Stimulated activated effector memory CD8-positive, alpha-beta T cell treated with anti-CD3 and anti-CD28 coated beads, Interleukin-12 subunit alpha, Interleukin-12 subunit beta, amount 100 ng/mL, for 72 hours (primary cell): Measurements from ENCODE around the gene WWOX.

Source experiments
- ATAC-seq: fragments of 150-1000 bp; cut with Tn5 transposase; 2 replicates; pipeline ENCODE4 v1.10.0; 2021
- DNase-seq, 2 donors: peaks; one replicate each; pipeline ENCODE4 v3.0.0; 2021 to 2022; ENCODE audit warnings: low spot score in 2 of 2
- H3K27ac Mint-ChIP-seq: one replicate; pipeline ENCODE4 v1.8.0; 2022; ENCODE audit warnings: mild to moderate bottlenecking, mixed read lengths
- H3K36me3 Mint-ChIP-seq: one replicate; pipeline ENCODE4 v1.8.0; 2022; ENCODE audit warnings: mild to moderate bottlenecking, mixed read lengths
- H3K4me1 Mint-ChIP-seq: one replicate; pipeline ENCODE4 v1.8.0; 2022; ENCODE audit warnings: mixed read lengths
- H3K4me3 Mint-ChIP-seq: one replicate; pipeline ENCODE4 v1.8.0; 2022; ENCODE audit warnings: mild to moderate bottlenecking, mixed read lengths
- H3K9me3 Mint-ChIP-seq: one replicate; pipeline ENCODE4 v1.8.0; 2022; ENCODE audit warnings: mixed read lengths

The WWOX gene

DNA sequence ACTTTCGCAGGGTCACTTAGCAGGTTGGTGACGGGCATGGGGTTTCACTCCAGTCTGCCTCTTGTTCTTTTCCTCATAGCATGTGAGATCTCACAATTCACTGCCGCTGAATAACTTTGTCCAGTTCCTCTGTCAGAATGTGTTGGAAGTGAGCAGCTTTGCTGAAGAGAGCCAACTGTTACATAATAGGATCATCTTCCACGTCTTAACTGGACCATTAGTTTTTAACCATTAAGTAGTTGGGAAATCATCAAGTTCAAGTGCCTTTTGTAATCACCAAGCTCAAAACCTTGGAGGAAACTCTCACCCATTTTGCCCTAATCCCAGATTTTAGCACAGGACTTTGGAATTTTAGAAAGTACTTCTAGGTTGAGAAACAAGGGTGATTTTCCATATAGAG is 290.6 kb downstream of the WWOX start:
- no peak overlapping the region for H3K27ac Mint-ChIP-seq
- no peak for DNase-seq
- H3K9me3 Mint-ChIP-seq = no peaks in the 10 kb centered on the region
- no peaks in the 10 kb centered on the region for H3K4me1 Mint-ChIP-seq
- H3K36me3 Mint-ChIP-seq = peaks cover 8% of the 10 kb centered on the region
- no peak overlapping the region for H3K4me3 Mint-ChIP-seq
- ATAC-seq = no peak

GRCh38 chr16:78390508-78391324 is 291.3 kb downstream of the WWOX start:
- Mint-ChIP-seq H3K4me1 (no peaks in the 10 kb centered on the region), H3K27ac (no peak overlapping the region), H3K36me3 (peaks cover 8% of the 10 kb centered on the region), H3K9me3 (no peaks in the 10 kb centered on the region), H3K4me3 (no peak overlapping the region)
- DNase-seq (no peak), ATAC-seq (no peak)

GRCh38 chr16:78392585-78393195 is 293.2 kb downstream of the WWOX start:
- Mint-ChIP-seq H3K36me3 (no peaks in the 10 kb centered on the region), H3K4me1 (no peaks in the 10 kb centered on the region), H3K27ac (no peak overlapping the region), H3K4me3 (no peak overlapping the region), H3K9me3 (peaks cover 3% of the 10 kb centered on the region)
- DNase-seq = no peak
- no peak for ATAC-seq

DNA sequence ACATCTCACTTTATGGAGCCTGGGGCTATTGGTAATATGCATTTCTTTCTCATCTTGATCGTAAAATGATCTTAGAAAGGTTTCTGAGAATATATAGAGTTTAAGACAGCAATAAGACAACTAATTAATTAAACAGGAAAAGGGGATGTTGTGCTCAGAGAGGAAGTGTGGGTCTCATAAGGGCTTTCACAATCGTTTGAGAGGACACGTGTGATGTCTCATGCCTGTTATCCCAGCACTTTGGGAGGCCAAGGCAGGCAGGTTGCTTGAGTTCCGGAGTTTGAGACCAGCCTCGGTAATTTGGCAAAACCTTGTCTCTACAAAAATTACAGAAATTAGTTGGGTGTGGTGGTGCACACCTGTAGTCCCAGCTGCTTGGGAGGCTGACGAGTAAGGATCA is 295.6 kb downstream of the WWOX start:
- Mint-ChIP-seq H3K4me1 (no peaks in the 10 kb centered on the region), H3K27ac (no peak overlapping the region), H3K4me3 (no peak overlapping the region), H3K36me3 (no peaks in the 10 kb centered on the region), H3K9me3 (peaks cover 3% of the 10 kb centered on the region)
- ATAC-seq = no peak
- no peak for DNase-seq

DNA sequence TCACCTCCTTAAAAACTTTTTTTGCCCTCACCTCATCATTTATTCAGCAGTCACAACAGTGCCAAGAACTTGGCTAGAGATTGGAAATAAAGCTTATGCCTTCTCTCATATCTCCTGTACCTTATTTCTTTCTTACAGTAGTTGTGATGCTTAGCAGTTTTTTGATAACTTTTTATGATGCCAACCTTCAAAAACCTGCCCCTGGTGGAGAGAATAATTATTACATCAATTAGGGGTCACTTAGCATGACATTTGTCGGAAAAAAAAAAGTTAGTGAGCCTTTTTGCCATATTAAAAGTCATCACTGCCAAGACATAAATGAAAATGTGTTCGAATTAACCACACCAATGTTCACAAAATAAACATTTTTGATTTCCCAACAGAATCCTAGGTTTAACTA is 296.6 kb downstream of the WWOX start:
- H3K4me3 Mint-ChIP-seq = no peak overlapping the region
- ATAC-seq (no peak), DNase-seq (no peak)
- no peaks in the 10 kb centered on the region for H3K36me3 Mint-ChIP-seq
- H3K9me3 Mint-ChIP-seq = peaks cover 3% of the 10 kb centered on the region
- H3K27ac Mint-ChIP-seq = no peak overlapping the region
- no peaks in the 10 kb centered on the region for H3K4me1 Mint-ChIP-seq

DNA sequence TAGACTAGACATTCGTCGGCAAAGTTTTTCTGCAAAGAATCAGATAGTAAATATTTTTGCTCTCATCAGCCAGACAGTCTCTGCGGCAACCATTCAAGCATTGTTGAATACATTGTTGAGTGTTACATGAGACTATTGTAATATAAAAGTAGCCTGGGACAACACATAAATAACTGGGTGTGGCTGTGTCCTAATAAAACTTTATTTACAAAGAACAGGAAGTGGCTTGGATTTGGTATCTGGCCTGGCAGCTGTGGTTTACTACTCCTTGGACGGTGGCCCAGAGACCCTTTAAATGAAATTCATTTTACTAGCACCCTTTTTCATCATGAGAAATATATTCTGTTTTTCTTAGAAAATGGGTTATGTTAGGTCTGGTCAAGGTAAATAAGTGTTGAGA is 297.2 kb downstream of the WWOX start:
- Mint-ChIP-seq H3K27ac (no peak overlapping the region), H3K4me1 (no peaks in the 10 kb centered on the region), H3K9me3 (peaks cover 3% of the 10 kb centered on the region), H3K36me3 (no peaks in the 10 kb centered on the region), H3K4me3 (no peak overlapping the region)
- DNase-seq (no peak), ATAC-seq (no peak)

GRCh38 chr16:78399384-78399783 is 299.9 kb downstream of the WWOX start:
- H3K27ac Mint-ChIP-seq = no peak overlapping the region
- no peak overlapping the region for H3K4me3 Mint-ChIP-seq
- peaks cover 3% of the 10 kb centered on the region for H3K9me3 Mint-ChIP-seq
- no peaks in the 10 kb centered on the region for H3K36me3 Mint-ChIP-seq
- H3K4me1 Mint-ChIP-seq = no peaks in the 10 kb centered on the region
- no peak for ATAC-seq
- no peak for DNase-seq

GRCh38 chr16:78402833-78403232 is 303.4 kb downstream of the WWOX start:
- no peak overlapping the region for H3K27ac Mint-ChIP-seq
- no peaks in the 10 kb centered on the region for H3K36me3 Mint-ChIP-seq
- DNase-seq (no peak), ATAC-seq (no peak)
- no peaks in the 10 kb centered on the region for H3K4me1 Mint-ChIP-seq
- no peak overlapping the region for H3K4me3 Mint-ChIP-seq
- H3K9me3 Mint-ChIP-seq = no peaks in the 10 kb centered on the region

- no peak for DNase-seq
- Mint-ChIP-seq H3K27ac (no peak overlapping the region), H3K36me3 (no peaks in the 10 kb centered on the region), H3K4me1 (no peaks in the 10 kb centered on the region), H3K9me3 (peaks cover 2% of the 10 kb centered on the region), H3K4me3 (no peak overlapping the region)
- no peak for ATAC-seq
These were observed 305.6 kb downstream of the WWOX start for GRCh38 chr16:78405040-78405439.

DNA sequence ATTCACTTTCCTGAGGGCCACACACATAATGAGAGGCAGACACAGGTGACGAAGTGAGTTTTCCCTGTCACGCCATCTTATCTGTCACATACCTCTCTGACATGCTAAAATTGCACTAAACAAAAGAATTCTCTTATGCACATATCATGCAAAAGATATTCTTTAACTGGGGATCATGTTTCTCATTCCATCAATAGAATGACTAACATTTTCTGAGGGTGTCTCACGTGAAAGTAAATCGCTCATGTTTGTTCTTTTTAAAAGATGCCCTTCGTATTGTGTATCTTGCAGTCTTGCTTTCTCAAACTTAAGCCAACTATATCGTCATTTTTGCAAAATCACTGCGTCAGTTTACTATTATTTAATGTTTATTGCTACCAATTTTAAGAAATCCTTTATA is 306.4 kb downstream of the WWOX start:
- no peak overlapping the region for H3K27ac Mint-ChIP-seq
- ATAC-seq (no peak), DNase-seq (no peak)
- H3K4me1 Mint-ChIP-seq = no peaks in the 10 kb centered on the region
- H3K4me3 Mint-ChIP-seq = no peak overlapping the region
- peaks cover 3% of the 10 kb centered on the region for H3K9me3 Mint-ChIP-seq
- H3K36me3 Mint-ChIP-seq = no peaks in the 10 kb centered on the region

- Mint-ChIP-seq H3K36me3 (no peaks in the 10 kb centered on the region), H3K9me3 (peaks cover 5% of the 10 kb centered on the region), H3K4me3 (no peak overlapping the region), H3K4me1 (no peaks in the 10 kb centered on the region), H3K27ac (no peak overlapping the region)
- DNase-seq = no peak
- no peak for ATAC-seq
These were observed 307.7 kb downstream of the WWOX start for GRCh38 chr16:78407191-78407590.

DNA sequence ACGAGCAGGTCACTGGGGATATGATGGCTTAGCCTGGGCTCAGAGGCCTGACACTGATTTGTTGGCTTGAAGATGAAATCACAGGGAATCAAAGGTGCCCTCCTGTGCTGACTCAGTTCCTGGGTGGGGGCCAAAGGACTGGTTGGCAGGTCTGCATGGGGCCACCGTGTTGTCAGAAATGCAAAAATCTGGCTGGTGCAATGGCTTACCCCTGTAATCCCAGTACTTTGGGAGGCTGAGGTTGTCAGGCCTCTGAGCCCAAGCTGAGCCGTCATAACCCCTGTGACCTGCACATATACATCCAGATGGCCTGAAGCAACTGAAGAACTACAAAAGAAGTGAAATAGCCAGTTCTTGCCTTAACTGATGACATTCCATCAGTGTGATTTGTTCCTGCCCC is 314.2 kb downstream of the WWOX start:
- Mint-ChIP-seq H3K9me3 (peaks cover 21% of the 10 kb centered on the region), H3K4me3 (no peak overlapping the region), H3K36me3 (no peaks in the 10 kb centered on the region), H3K4me1 (no peaks in the 10 kb centered on the region), H3K27ac (no peak overlapping the region)
- ATAC-seq (no peak), DNase-seq (no peak)

GRCh38 chr16:78415013-78415412 is 315.6 kb downstream of the WWOX start:
- no peak overlapping the region for H3K4me3 Mint-ChIP-seq
- DNase-seq = no peak
- no peak overlapping the region for H3K27ac Mint-ChIP-seq
- peaks cover 19% of the 10 kb centered on the region for H3K9me3 Mint-ChIP-seq
- no peaks in the 10 kb centered on the region for H3K4me1 Mint-ChIP-seq
- ATAC-seq = no peak
- H3K36me3 Mint-ChIP-seq = no peaks in the 10 kb centered on the region

- no peak overlapping the region for H3K4me3 Mint-ChIP-seq
- no peak for DNase-seq
These were observed 316.2 kb downstream of the WWOX start for GRCh38 chr16:78415669-78416068.

GRCh38 chr16:78416400-78416799 is 316.9 kb downstream of the WWOX start:
- H3K27ac Mint-ChIP-seq = no peak overlapping the region
- H3K9me3 Mint-ChIP-seq = peaks cover 18% of the 10 kb centered on the region
- H3K4me3 Mint-ChIP-seq = no peak overlapping the region
- H3K36me3 Mint-ChIP-seq = no peaks in the 10 kb centered on the region
- ATAC-seq (no peak), DNase-seq (no peak)
- H3K4me1 Mint-ChIP-seq = no peaks in the 10 kb centered on the region

More at GRCh38 chr16:78415669-78416068, 316.2 kb downstream of the WWOX start:
- H3K27ac Mint-ChIP-seq = no peak overlapping the region
- no peaks in the 10 kb centered on the region for H3K4me1 Mint-ChIP-seq
- H3K9me3 Mint-ChIP-seq = peaks cover 18% of the 10 kb centered on the region
- ATAC-seq = no peak
- no peaks in the 10 kb centered on the region for H3K36me3 Mint-ChIP-seq

DNA sequence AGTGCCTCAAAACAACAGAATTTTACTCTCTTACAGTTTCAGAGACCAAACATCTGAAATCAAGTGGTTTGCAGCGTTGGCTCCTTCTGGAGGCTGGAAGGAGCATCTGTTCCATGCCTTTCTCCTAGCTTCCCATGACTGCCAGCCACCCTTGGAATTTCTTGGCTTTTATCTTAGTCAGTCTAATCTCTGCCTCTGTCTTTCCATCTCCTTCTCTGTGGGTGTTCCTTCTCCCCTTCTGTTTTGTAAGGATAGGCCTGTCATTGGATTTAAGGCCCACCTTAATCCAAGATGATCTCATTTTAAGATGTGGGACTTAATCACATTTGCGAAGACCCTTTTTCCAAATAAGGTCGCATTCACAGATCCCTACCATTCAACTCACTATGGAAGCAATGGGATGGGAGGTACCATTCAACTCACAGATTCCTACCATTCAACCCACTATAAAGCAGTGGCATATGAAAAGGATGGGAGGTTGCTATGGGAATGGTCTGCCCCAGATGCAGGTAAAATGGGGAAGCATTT is 321.8 kb downstream of the WWOX start:
- Mint-ChIP-seq H3K27ac (no peak overlapping the region), H3K9me3 (no peaks in the 10 kb centered on the region), H3K4me1 (no peaks in the 10 kb centered on the region), H3K36me3 (no peaks in the 10 kb centered on the region), H3K4me3 (no peak overlapping the region)
- no peak for DNase-seq
- ATAC-seq = no peak
